C4-2B (cell line): ENCODE measurements around the gene HAPLN3.

ENCODE experiments used
- H3K27ac ChIP-seq: fragments of 450-650 bp; 2 replicates; pipeline ENCODE4 v1.5.1; 2017
- ZFX ChIP-seq: fragments of 450-650 bp; IDR thresholded peaks from 2 replicates; pipeline ENCODE4 v1.6.1; 2017
- TF ChIP-seq, protein P1 (sequence below): fragments of 450-650 bp; conservative IDR thresholded peaks from 2 replicates; pipeline ENCODE4 v1.5.1; 2017; ENCODE audit warnings: mild to moderate bottlenecking

Gene HAPLN3

GRCh38 chr15:88841236-88841635, 54.1 kb downstream of the HAPLN3 start:
- no peak overlapping the region for H3K27ac ChIP-seq
- no peak for TF ChIP-seq ZFX
- TF ChIP-seq, protein P1, sequence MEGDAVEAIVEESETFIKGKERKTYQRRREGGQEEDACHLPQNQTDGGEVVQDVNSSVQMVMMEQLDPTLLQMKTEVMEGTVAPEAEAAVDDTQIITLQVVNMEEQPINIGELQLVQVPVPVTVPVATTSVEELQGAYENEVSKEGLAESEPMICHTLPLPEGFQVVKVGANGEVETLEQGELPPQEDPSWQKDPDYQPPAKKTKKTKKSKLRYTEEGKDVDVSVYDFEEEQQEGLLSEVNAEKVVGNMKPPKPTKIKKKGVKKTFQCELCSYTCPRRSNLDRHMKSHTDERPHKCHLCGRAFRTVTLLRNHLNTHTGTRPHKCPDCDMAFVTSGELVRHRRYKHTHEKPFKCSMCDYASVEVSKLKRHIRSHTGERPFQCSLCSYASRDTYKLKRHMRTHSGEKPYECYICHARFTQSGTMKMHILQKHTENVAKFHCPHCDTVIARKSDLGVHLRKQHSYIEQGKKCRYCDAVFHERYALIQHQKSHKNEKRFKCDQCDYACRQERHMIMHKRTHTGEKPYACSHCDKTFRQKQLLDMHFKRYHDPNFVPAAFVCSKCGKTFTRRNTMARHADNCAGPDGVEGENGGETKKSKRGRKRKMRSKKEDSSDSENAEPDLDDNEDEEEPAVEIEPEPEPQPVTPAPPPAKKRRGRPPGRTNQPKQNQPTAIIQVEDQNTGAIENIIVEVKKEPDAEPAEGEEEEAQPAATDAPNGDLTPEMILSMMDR: no peak

GRCh38 chr15:88839961-88840360, 55.4 kb downstream of the HAPLN3 start:
- H3K27ac ChIP-seq: no peak overlapping the region
- no peak for TF ChIP-seq ZFX
- TF ChIP-seq, protein P1: no peak

DNA sequence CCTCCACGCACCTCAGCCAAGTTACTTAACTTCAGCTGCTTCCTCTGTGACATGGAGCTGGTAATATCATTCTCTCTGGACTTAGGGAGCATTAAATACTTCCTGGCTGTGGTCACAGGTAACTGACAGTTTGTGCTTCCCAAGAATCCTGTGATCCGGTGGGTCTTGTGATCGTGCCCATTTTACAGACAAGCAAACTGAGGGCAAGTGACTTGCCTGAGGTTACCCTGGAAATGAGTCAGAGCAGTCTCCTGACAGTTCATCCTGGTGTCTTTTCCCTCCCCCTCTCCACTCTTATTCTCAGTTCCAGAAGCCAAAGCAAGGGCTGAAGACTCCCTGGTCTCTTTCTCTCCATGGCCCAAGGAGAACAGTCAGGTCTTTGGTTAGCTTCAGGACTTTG, 56.2 kb downstream of the HAPLN3 start:
- H3K27ac ChIP-seq: no peak overlapping the region
- TF ChIP-seq, protein P1: no peak
- no peak for TF ChIP-seq ZFX

- TF ChIP-seq, protein P1: no peak
- no peak for TF ChIP-seq ZFX
- no peak overlapping the region for H3K27ac ChIP-seq
These were observed 56.7 kb downstream of the HAPLN3 start for GRCh38 chr15:88838667-88839066.

GRCh38 chr15:88835646-88836045, 59.7 kb downstream of the HAPLN3 start:
- no peak overlapping the region for H3K27ac ChIP-seq
- TF ChIP-seq, protein P1: no peak
- TF ChIP-seq ZFX: no peak

DNA sequence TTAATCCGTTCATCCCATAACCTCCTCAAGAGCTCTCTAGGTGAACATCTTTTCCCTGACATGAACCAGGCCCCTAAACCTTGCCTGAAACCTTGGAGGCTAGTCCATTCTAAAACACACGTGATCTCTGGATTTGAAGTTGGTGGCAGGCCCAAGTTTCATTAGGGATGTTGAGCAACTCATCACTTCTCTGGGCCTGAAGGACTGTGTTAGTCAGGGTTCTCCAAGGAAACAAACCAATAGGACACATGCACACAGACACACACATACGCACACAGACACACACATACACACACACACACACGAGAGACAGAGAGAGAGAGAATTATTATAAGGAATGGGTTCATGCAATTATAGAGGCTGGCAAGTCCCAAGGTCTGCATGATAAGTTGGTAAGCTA, 60.2 kb downstream of the HAPLN3 start:
- TF ChIP-seq ZFX: no peak
- TF ChIP-seq, protein P1: no peak
- no peak overlapping the region for H3K27ac ChIP-seq

DNA sequence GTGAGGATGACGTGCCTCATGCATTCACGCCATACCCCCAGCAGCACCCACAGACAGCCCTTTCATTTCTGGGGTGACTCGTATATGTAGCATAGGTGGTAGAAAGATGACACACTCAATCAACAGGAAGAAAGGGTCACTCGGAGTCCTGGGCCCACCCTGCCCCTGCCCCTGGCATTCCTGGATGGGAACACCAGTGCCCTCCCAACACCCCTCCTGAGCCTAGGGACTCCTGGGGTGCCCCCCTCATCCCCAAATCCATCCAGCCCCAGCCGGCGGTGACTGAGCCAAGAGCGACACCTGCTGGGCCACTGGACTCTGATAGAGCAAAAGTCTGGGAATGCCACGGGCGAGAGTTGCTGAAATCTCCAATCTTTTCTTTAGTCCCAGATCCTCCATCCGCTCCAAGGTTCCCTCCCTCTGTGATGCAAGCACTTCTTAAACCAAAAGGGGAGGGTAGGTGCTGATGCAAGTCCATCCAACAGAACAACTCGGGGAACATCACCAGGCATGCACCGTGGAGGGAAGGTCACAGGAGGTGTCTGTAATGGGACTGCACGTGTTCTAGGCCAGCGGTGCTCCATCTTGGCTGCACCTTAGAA, 61.0 kb downstream of the HAPLN3 start:
- H3K27ac ChIP-seq: no peak overlapping the region
- TF ChIP-seq ZFX: no peak
- TF ChIP-seq, protein P1: peak; percentile 86
